22Rv1 (cell line): Measurements from ENCODE around the gene TPMT.

ENCODE experiments used
- H3K27ac ChIP-seq: fragments of 450-650 bp; 2 replicates; pipeline ENCODE4 v1.5.1; 2017
- CTCF ChIP-seq: fragments of 450-650 bp; IDR thresholded peaks from 2 replicates; pipeline ENCODE4 v1.5.1; 2017; ENCODE audit warnings: mild to moderate bottlenecking
- ZFX ChIP-seq: fragments of 450-650 bp; IDR thresholded peaks from 2 replicates; pipeline ENCODE4 v1.6.1; 2017; ENCODE audit warnings: antibody characterized with exemption, borderline replicate concordance

TPMT gene

DNA sequence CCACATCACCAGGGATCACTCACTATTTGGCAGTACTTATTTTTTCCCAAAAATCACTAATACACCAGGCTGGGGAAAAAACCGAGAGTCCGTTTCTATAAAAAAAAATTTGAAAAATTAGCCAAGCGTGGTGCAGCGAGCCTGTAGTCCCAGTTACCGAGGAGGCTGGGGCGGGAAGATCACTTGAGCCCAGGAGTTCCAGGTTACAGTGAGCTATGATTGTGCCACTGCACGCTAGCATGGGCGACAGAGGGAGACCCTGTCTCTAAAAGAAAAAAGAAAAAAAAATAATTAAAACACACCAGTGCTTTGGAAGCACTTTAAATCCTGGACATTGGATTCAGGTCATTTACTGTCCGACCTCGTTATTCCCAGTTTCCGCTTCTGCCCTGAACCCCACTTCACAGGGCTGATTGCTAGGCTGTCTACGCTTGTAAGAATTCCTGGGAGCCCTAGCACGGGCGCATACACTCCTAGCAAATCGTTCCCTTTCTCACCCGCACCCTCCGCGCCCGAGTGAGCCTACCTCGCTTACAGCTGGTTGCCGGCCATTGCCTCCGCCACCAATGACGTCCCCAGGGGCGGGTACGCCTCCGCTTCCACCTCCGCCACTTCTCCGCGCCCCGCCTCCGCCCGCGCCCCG lies at the start of gene TPMT:
TSS of gene TPMT (minus strand) at position 571 of the 643 bp plus-strand sequence. CDS start 5,950 bp downstream, outside the sequence.
- H3K27ac ChIP-seq, result peak within 1 kb of the TSS; percentile 62
- no peak for TF ChIP-seq CTCF
- no peak for TF ChIP-seq ZFX

- no peak overlapping the region for H3K27ac ChIP-seq
- no peak for TF ChIP-seq ZFX
- no peak for TF ChIP-seq CTCF
Observed at GRCh38 chr6:18203786-18204185, 48.9 kb upstream of the TPMT start.

DNA sequence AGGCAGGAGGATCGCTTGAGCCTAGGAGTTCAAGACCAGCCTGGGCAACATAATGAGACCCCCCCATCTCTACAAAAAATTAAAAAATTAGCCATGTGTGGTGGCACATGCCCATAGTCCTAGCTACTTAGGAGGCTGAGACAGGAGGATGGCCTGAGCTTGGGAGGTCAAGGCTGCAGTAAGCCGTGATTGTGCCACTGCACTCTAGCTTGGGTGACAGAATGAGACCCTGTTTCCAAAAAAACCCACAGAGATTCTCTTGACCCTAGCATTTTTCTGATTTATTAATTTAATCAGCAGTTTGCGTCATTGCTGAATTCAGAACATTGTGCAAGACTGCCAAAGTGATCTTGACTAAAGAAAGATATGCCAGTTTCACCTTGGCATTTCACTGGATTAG lies 37.1 kb upstream of the TPMT start:
- no peak for TF ChIP-seq ZFX
- no peak for TF ChIP-seq CTCF
- no peak overlapping the region for H3K27ac ChIP-seq

- TF ChIP-seq CTCF (no peak), ZFX (no peak)
- H3K27ac ChIP-seq, result no peak overlapping the region
Observed at GRCh38 chr6:18189196-18189595, 34.3 kb upstream of the TPMT start.

DNA sequence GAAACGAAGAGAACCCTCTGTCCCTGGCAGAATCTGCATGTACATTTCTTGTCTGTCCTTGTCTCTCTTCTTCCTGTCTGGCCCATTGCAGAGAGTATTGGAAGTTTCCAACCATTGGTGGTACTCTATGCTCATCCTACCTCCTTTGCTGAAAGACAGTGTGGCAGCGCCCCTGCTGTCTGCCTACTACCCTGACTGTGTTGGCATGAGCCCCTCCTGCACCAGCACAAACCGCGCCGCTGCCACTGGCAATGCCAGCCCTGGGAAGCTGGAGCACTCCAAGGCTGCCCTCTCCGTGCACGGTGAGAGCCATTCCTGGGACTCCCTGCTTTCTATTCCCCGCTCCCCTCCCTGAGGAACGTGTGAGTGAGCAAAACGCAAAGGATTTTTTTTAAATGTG lies 32.8 kb upstream of the TPMT start:
- TF ChIP-seq CTCF, result no peak
- no peak for TF ChIP-seq ZFX

GRCh38 chr6:18186540-18187250 lies 31.8 kb upstream of the TPMT start:
- TF ChIP-seq ZFX, result no peak
- TF ChIP-seq CTCF, result no peak
- no peak overlapping the region for H3K27ac ChIP-seq

More for the DNA sequence above, 32.8 kb upstream of the TPMT start:
- H3K27ac ChIP-seq, result no peak overlapping the region

DNA sequence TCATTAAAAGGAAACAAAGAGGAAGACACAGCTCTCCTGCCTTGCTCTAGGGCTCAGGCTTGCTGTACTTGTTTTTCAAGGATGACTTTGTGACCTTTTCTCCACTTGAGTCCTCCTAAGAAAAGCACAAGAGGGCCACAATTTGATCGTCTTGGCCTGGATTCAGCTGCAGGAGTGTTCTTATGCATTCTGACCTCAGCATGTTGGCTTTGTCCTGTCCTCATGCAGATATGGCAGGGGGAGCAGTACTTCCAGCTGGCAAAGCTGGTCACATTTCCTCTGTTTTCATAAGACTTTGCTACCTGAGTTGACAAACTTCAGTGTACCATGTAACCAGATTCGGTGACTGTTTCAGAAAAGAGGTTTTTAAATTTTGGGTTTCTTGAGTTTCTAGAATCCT lies 31.2 kb upstream of the TPMT start:
- H3K27ac ChIP-seq, result no peak overlapping the region
- TF ChIP-seq ZFX (no peak), CTCF (no peak)
